GM18858 (cell line): Measurements from ENCODE around the gene LTBP4.
"Not testable (repeated sequence)": the region's sequence is repeated elsewhere in the genome, so short reads cannot be mapped to it uniquely, and the experiment has no call there.

Experiments
- ATAC-seq: cut with Tn5 transposase; IDR thresholded peaks from one replicate; pipeline ENCODE4 v1.9.1; 2021; ENCODE audit not compliant: unreplicated experiment

LTBP4 gene

DNA sequence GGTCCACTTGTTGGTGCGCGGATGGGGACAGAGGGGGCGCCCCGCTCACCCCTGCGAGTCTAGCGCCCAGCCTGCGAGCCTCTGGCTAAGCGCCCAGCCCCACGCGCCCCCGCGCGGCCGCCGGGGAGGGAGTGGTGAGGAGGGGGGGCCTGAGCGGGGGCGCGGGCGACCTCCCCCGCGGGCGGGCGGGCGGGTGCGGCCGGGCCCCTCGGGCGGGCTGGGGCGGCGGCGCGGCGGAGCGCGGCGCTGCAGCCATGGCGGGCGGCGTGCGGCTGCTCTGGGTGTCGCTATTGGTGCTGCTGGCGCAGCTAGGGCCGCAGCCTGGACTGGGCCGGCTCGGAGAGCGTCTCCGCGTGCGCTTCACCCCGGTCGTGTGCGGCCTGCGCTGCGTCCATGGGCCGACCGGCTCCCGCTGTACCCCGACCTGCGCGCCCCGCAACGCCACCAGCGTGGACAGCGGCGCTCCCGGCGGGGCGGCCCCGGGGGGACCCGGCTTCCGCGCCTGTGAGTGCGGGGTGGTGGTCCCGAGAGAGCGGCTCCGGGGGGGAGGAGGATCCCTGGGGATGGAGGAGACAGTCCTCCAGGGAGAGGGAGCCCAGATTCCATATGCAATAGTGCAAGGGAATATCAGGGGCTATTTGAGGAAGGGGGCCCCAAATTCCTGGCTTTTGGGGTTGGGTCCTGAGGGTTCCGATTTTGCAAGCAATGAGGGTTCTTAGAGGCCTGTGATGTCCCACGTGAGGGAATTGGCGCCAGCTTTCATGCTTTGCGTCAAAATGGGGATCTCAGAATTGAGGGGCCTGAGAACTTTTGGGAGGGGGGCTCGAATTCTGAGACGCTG lies at the start of gene LTBP4:
Gene LTBP4, plus strand, starts transcription at position 236 of the 841 bp plus-strand sequence. Its CDS starts 19 bp downstream, at position 255.
- ATAC-seq: no peak

DNA sequence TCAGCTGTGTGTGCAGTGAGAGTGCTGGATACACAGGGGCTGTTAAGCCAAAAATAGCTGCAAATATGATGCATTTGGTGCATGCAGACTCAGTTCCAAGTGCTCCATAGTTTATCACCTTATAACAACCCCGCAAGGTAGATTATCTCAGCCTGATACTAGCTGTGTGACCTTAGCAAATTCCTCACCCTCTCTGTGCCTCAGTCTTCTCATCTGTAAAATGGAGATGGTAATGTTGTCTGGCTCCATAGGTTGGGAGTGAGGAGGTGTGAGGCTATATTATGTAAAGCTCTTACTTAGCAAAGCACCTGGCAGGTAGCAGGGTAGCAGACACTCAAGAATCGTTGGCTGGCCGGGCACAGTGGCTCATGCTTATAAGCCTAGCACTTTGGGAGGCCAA lies 48.3 kb upstream of the LTBP4 start:
- no peak for ATAC-seq

DNA sequence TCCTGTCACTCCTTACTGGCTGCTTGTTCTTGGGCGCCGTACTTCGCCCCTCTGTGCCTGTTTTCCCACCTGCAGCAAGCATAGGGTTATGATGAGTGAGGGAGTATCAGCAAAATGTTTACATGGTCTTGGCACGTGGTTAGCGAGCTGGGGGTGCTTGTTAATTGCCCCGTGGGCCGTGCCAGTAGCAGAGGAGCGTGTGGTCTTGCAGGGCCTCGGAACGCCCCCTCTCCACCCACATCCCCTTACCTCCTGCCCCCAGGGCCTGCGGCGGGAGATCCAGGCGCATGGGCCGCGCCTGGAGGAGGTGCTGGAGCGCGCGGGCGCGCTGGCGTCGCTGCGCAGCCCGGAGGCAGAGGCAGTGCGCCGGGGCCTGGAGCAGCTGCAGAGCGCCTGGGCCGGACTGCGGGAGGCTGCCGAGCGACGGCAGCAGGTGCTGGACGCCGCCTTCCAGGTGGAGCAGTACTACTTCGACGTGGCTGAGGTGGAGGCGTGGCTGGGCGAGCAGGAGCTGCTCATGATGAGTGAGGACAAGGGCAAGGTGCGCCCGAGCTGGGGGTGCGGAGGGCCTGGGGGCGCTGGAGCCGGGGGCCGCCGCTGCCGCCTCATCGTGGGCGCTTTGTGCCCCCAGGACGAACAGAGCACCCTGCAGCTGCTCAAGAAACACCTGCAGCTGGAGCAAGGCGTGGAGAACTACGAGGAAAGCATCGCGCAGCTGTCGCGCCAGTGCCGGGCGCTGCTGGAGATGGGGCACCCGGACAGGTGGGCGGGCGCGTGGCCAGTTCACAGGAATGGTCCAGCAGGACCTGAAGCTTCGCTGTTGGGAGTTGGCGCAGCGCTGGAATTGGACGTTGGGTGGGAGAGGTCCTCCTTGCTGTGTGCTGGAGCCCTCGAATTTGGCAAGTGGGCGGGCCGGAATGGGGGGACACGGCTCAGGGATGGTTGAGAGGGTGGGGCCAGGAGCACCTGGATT lies 47.0 kb upstream of the LTBP4 start:
- ATAC-seq: no peak

- ATAC-seq: no peak
These were observed 45.0 kb upstream of the LTBP4 start for GRCh38 chr19:40555978-40556689.

GRCh38 chr19:40556953-40557530 lies 44.1 kb upstream of the LTBP4 start:
- ATAC-seq: no peak

GRCh38 chr19:40559394-40559793 lies 41.8 kb upstream of the LTBP4 start:
- ATAC-seq: no peak

- ATAC-seq: no peak
These were observed 41.1 kb upstream of the LTBP4 start for GRCh38 chr19:40560092-40560507.

- no peak for ATAC-seq
These were observed 39.2 kb upstream of the LTBP4 start for GRCh38 chr19:40561947-40562346.

DNA sequence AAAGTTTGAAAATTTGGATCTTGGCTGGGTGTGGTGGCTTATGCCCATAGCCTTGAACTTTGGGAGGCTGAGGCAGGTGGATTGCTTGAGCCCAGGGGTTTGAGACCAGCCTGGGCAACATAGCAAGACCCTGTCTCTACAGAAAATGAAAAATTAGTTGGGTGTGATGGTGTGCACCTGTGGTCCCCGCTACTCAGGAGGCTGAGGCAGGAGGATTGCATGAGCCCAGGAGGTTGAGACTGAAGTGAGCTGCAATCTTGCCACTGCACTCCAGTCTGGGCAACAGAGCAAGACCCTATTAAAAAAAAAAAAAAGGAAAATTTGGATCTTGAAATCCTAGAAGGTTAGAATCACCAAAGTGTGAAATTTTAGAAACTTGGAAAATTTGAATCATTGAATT lies 36.6 kb upstream of the LTBP4 start:
- ATAC-seq: not testable (repeated sequence)

DNA sequence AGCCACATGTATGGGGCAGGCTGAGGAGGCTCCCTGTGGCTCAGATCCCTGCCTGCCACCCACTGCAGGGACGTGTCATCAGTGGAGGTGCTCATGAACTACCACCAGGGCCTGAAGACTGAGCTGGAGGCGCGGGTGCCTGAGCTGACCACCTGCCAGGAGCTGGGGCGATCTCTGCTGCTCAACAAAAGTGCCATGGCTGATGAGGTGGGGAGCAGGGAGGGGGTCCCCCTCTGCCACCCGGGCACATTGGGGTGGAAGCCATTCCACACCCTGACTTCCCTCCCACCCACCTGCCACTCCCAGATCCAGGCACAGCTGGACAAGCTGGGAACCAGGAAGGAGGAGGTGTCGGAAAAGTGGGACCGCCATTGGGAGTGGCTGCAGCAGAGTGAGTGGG lies 35.8 kb upstream of the LTBP4 start:
- no peak for ATAC-seq

- no peak for ATAC-seq
These were observed 35.2 kb upstream of the LTBP4 start for GRCh38 chr19:40565910-40566495.

GRCh38 chr19:40567040-40567749 lies 34.0 kb upstream of the LTBP4 start:
- ATAC-seq: no peak

- ATAC-seq: no peak
These were observed 33.2 kb upstream of the LTBP4 start for GRCh38 chr19:40567750-40568494.

GRCh38 chr19:40570313-40571004 lies 30.7 kb upstream of the LTBP4 start:
- ATAC-seq: peak; percentile 58

DNA sequence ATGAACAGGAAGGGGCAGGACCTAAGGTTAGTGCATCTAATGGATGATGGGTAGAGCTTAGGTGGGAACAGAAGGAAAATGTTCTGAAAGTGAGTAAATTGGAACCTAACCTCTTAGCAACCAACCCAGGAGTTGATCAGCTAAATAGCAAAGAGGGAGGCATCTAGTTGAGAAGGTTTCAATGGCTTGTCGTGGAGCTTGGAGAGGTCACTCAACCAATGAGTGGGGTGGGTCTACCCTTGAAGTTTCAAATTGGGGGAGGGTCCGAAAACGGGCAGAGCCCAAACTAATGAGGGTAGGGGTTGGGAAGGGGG lies 30.2 kb upstream of the LTBP4 start:
- ATAC-seq: peak; percentile 30

DNA sequence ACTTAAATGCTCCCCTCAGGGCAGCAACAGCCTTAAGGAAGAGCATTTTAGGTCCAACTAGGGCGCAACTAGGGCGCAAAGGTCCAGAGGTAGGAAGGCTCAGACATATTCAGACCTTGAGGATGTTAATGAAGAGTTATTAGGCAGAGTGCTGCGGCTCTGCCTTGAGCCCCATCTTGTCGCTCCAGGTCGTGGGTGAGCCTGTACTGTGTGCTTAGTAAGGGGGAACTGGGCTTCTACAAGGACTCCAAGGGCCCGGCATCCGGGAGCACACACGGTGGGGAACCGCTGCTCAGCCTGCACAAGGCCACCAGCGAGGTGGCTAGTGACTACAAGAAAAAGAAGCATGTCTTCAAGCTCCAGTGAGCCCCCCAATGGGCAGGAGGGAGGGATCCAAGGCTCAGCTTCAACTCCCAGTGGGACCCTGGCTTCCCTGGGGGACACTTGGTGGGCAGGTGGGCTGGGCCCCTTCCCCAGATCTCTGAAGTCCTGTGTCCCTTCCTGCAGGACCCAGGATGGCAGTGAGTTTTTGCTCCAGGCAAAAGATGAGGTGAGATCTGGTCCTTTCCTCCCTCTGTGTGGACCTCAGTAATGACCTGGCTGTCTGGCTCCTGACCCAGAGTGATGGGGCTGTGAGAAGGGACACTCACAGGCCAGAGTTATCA lies 29.2 kb upstream of the LTBP4 start:
- ATAC-seq: no peak

DNA sequence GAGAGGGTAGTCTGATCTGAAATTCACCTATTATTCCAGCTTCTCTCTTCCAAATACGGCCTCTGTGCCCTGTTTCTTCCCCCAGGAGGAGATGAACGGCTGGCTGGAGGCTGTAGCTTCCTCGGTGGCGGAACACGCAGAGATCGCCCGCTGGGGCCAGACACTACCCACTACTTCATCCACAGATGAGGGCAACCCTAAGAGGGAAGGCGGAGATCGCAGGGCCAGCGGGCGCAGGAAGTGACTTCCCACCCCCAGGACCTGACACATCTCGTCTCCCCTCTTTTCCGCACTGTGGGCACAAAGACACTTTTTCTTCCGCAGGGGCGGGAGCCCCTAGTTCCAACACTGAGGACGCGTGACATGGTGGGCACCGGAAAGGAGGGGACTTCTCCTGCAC lies 25.8 kb upstream of the LTBP4 start:
- ATAC-seq: no peak

GRCh38 chr19:40576151-40576584 lies 25.0 kb upstream of the LTBP4 start:
- ATAC-seq: no peak
